Measurements from ENCODE around the gene CCDC149.

The CCDC149 gene

DNA sequence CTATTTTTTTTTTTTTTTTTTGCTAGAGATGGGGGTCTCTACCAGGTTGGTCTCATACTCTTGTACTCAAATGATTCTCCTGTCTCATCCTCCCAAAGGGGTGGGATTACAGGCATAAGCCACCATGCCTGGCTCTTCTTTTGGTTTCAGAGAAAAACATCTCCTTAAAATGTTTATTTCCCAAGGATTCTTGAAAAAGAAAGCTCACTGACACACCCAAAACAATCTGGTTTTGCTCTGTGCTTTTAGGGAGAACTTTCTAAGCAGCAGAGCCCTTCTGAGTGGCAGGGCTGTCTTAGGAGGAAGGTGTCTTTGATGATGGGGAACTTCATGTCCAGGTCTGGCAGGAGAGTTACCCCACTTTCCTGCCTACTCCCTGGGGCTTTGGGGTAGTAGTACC lies 116.2 kb downstream of the CCDC149 start:
- no peak for TF ChIP-seq POLR2AphosphoS5 (IDR thresholded peaks at IDR 0.05; ENCODE audit: low read depth, low read length)
- TF ChIP-seq TAF1 (IDR thresholded peaks at IDR 0.05; ENCODE audit: borderline replicate concordance, insufficient read depth, low read length): no peak
- TF ChIP-seq SIN3A (IDR thresholded peaks at IDR 0.05; ENCODE audit: borderline replicate concordance, insufficient read depth, low read length): no peak
- TF ChIP-seq, protein P1, sequence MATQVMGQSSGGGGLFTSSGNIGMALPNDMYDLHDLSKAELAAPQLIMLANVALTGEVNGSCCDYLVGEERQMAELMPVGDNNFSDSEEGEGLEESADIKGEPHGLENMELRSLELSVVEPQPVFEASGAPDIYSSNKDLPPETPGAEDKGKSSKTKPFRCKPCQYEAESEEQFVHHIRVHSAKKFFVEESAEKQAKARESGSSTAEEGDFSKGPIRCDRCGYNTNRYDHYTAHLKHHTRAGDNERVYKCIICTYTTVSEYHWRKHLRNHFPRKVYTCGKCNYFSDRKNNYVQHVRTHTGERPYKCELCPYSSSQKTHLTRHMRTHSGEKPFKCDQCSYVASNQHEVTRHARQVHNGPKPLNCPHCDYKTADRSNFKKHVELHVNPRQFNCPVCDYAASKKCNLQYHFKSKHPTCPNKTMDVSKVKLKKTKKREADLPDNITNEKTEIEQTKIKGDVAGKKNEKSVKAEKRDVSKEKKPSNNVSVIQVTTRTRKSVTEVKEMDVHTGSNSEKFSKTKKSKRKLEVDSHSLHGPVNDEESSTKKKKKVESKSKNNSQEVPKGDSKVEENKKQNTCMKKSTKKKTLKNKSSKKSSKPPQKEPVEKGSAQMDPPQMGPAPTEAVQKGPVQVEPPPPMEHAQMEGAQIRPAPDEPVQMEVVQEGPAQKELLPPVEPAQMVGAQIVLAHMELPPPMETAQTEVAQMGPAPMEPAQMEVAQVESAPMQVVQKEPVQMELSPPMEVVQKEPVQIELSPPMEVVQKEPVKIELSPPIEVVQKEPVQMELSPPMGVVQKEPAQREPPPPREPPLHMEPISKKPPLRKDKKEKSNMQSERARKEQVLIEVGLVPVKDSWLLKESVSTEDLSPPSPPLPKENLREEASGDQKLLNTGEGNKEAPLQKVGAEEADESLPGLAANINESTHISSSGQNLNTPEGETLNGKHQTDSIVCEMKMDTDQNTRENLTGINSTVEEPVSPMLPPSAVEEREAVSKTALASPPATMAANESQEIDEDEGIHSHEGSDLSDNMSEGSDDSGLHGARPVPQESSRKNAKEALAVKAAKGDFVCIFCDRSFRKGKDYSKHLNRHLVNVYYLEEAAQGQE (IDR thresholded peaks at IDR 0.05; ENCODE audit: insufficient read depth in 1 of 2, low read depth in 2 of 2, low read length in 2 of 2): no peak
- TF ChIP-seq FOXP2 (optimal IDR thresholded peaks at IDR 0.05; ENCODE audit: borderline replicate concordance, extremely low read depth, extremely low read length, insufficient read depth): no peak

DNA sequence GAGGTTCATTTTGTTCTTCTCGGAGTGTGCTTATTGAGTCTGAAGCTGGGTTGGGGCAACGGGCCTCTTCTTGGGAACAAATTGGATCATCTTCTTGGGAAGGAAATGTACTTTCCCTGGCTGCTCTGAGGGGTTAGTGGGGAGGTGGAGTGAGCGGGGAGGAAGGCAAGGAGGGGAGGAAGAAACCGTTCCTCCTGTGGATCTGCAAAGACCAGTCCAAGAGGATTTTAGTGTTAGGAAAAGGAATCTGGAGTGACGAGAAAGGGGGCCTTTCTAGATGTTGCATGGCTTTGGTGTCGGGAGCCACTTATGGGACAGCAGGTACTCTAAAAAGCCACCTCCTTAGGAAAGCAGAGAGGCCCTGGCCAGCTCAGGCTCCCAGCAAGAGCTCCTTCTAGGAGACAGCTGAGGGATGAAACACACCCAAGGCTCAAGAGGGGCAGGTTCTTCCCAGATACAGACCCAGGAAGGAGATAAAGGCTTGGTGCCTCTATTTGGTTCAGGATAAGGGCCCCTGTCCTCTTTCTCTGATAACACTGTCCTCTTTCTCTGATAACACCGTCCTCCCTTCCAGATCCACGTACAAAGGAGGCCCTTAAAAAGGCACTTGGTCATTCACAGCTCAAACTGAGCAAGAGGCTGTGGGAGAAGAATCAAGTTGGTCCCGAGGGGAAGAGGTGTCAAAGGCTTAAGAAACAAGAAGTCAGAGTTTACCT lies 117.0 kb downstream of the CCDC149 start:
- TF ChIP-seq SIN3A (IDR thresholded peaks at IDR 0.05; ENCODE audit: borderline replicate concordance, insufficient read depth, low read length) (no peak), POLR2AphosphoS5 (IDR thresholded peaks at IDR 0.05; ENCODE audit: low read depth, low read length) (no peak), FOXP2 (optimal IDR thresholded peaks at IDR 0.05; ENCODE audit: borderline replicate concordance, extremely low read depth, extremely low read length, insufficient read depth) (no peak), TAF1 (IDR thresholded peaks at IDR 0.05; ENCODE audit: borderline replicate concordance, insufficient read depth, low read length) (no peak)
- TF ChIP-seq, protein P1 (IDR thresholded peaks at IDR 0.05; ENCODE audit: insufficient read depth in 1 of 2, low read depth in 2 of 2, low read length in 2 of 2): no peak

DNA sequence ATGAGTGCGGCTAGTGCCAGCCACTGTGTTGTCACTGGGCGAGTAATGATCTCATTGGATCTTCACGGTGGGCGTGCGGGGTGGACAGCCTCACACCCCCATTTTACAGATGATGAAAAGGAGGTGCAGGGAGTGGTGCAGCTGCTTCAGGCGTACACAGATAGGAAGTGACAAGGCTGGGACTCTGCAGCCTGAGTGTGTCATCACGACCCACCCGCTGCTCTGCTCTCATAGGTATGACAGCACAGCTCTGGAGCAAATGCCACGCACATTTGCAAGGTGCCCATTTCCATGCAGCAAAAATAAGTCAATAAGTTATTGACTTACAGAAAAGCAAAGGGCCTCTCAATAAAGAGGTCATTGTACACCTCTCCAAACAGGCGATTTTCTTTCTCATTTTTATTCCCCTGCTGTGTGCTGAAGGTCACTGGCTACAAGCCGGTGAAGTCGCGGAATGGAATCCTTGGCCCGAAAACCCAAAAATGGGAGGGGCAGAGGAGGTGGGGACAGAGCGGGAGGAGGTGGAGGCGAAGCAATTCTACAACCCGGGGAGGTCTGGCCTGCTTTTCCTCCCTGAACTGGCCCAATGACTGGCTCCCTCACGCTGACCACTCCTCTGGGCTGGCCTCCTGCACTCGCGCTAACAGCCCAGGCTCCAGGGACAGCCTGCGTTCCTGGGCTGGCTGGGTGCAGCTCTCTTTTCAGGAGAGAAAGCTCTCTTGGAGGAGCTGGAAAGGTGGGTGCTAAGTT lies 117.8 kb downstream of the CCDC149 start, which contains the start of gene SOD3:
SOD3 (plus strand) TSS at position 658 of the 750 bp plus-strand sequence. CDS start 3,949 bp downstream, outside the sequence.
- TF ChIP-seq, protein P1 (IDR thresholded peaks at IDR 0.05; ENCODE audit: insufficient read depth in 1 of 2, low read depth in 2 of 2, low read length in 2 of 2): no peak
- TF ChIP-seq SIN3A (IDR thresholded peaks at IDR 0.05; ENCODE audit: borderline replicate concordance, insufficient read depth, low read length) (no peak), TAF1 (IDR thresholded peaks at IDR 0.05; ENCODE audit: borderline replicate concordance, insufficient read depth, low read length) (no peak), POLR2AphosphoS5 (IDR thresholded peaks at IDR 0.05; ENCODE audit: low read depth, low read length) (no peak), FOXP2 (optimal IDR thresholded peaks at IDR 0.05; ENCODE audit: borderline replicate concordance, extremely low read depth, extremely low read length, insufficient read depth) (no peak)

DNA sequence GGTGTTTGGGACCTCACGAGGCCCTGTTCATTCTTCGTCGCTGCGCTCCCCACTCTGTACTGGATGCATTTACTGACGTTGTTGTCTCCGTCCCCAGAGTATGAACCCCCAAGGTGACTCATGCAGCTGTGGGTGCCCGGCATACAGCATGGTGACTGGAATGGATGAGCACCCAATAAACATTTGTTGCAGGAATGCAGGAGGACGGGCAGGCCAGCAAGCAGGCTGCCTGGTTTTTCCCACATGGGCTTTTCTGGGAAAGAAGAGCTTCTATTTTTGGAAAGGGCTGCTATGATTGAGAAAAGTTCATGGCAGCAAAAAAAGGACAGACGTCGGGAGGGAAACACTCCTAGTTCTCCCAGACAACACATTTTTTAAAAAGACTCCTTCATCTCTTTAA lies 118.4 kb downstream of the CCDC149 start:
- TF ChIP-seq POLR2AphosphoS5 (IDR thresholded peaks at IDR 0.05; ENCODE audit: low read depth, low read length) (no peak), TAF1 (IDR thresholded peaks at IDR 0.05; ENCODE audit: borderline replicate concordance, insufficient read depth, low read length) (no peak), FOXP2 (optimal IDR thresholded peaks at IDR 0.05; ENCODE audit: borderline replicate concordance, extremely low read depth, extremely low read length, insufficient read depth) (no peak)
- TF ChIP-seq, protein P1 (IDR thresholded peaks at IDR 0.05; ENCODE audit: insufficient read depth in 1 of 2, low read depth in 2 of 2, low read length in 2 of 2): no peak
